ENCODE data around the gene ADRM1.

- TF ChIP-seq POLR2AphosphoS5 (IDR thresholded peaks at IDR 0.05) (no peak), CTCF (IDR thresholded peaks at IDR 0.05) (no peak), POLR2A (IDR thresholded peaks at IDR 0.05) (no peak), EP300 (IDR thresholded peaks at IDR 0.05; ENCODE audit: low read depth) (no peak)
Measured at GRCh38 chr20:62309198-62309944, 6.6 kb downstream of the ADRM1 start.

Measured in transverse colon (tissue), 4 donors.